ENCODE data around the gene CPNE8.

- TF ChIP-seq CTCF (IDR thresholded peaks at IDR 0.05), result peak in 1 of 4 experiments; percentile 18
- TF ChIP-seq POLR2A (IDR thresholded peaks at IDR 0.05), result no peak
- TF ChIP-seq EP300 (IDR thresholded peaks at IDR 0.05), result no peak
- TF ChIP-seq POLR2AphosphoS5 (IDR thresholded peaks at IDR 0.05), result no peak
Observed at GRCh38 chr12:38664661-38665269, 240.6 kb downstream of the CPNE8 start.

Data from sigmoid colon (tissue), 4 donors.